Activated CD8-positive, alpha-beta memory T cell treated with anti-CD3 and anti-CD28 coated beads for 36 hours (primary cell): ENCODE data around the gene UFC1. TPM values are rescaled to one million over a fixed set of nuclear protein-coding genes. Genes with fewer than 3 reads are reported as not detected.

Experiments used
- CTCF ChIA-PET: fragments of 350-600 bp; sonication (Branson Sonifier 250); formaldehyde crosslinking; loops from one replicate; lab custom pipeline; 2021; ENCODE audit warnings: antibody characterized with exemption; lab: Charles Lee
- POLR2A ChIA-PET: fragments of 350-600 bp; sonication (Branson Sonifier 250); formaldehyde crosslinking; loops from one replicate; lab custom pipeline; 2021; ENCODE audit warnings: antibody characterized with exemption; lab: Charles Lee
- total RNA-seq, 2 experiments: library from RNA; stranded (reverse); gene quantifications; one replicate each; pipeline ENCODE4 v1.2.3, GENCODE V29; 2021

The UFC1 gene
- total RNA-seq, 2 experiments from 2014 or later, result 99.0 to 99.9 TPM

DNA sequence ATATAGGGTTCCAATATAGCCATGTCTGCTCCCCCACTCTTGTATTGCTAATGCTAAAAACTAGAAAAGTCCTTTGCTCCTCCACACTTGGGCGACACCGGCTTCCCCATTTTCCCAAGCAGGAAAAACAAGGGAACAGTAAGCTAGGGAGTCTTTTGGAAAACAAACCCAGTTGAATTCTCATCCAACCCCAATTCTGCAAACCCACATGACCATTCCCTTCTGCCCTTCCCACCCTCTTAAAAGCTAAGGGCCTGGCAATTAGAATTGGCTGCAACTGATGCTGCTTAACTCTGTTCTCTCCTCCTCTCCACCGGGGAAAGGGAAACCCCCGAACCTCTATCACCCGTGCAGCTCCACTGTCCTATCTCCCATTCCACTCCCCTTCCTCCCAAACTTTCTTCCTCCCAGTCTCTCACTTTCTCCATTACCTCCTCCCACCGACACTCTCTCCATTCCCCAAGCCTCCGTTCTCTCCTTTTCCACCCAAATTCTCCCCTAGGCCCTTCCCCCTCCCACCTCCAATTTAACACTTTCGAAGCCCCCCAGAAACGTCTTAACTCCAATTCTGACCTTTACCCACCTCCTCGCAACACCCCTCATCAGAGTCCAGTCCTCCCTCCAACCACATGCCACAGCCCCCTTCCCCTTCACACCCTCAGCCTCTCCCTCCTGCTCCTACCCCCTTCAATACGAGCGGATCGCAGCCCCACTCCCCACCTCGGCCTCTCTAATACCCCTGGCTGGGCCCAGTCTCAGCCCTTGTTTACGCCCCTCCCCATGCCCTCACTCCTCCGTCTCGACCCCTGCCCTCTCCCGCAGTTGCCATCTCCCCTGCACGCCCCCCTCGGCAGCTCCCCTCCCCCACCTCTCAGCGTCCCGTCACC, 22.0 kb upstream of the UFC1 start:
- ChIA-PET CTCF (interaction anchor here (0.9 to 2.2 kb wide), 6 partner anchors 10 to 352 kb away, joined by 3 to 7 read pairs (median 5); partner anchors contain the start of genes PPOX and USF1), POLR2A (interaction anchor here (0.5 to 2.6 kb wide), 4 partner anchors 13 to 102 kb away, joined by 4 to 23 read pairs (median 4); partner anchors contain the start of genes NIT1, PFDN2 and TSTD1)

DNA sequence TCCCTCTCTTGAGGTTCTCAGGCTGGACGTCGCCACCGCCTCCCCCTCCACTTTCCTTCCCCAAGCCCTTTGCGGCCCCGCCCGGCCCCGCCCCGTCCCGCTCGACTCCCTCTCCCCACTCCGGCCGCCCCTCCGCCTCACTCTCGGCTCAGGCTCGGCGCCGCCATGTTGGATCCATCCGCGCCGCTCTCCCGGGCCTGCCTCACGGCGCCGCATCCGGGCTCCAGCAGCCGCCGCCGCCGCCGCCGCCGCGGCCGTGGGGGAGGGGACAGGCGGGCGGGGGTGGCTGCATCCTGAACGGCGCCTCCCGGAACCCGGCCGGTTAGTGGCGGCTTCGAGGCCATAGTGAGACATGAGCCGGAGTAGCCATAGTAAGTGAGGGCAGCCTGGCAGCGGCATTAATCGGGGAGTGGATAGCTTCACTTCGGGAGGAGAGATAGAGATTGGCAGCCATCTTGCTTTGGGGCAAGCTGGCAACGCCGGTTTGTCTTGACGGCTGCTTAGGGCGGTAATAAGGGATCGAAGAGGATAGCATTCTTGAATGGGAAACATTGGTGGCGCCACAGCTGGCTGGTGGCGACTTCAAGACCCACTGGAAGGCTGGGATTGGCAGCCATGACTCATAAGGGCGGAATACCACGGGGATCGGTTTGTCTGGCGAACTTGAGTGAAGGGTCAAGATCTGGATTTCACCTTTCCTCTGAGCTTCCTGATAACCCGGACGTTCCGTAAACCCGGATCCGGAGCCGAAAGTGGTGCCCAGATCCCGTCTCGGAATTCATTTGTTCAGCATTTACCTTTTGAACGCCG, 21.2 kb upstream of the UFC1 start, which contains the start of gene DEDD:
Gene DEDD (minus strand): TSS at position 258 of the 810 bp plus-strand sequence. CDS start 8,205 bp downstream, outside the sequence.
- CTCF ChIA-PET, result interaction anchor here (0.6 to 2.2 kb wide), 9 partner anchors 11 to 353 kb away, joined by 3 to 7 read pairs (median 4); partner anchors contain the start of genes PPOX and USF1
- POLR2A ChIA-PET, result interaction anchor here (0.5 to 2.6 kb wide), 6 partner anchors 13 to 102 kb away, joined by 3 to 23 read pairs (median 4); partner anchors contain the start of genes ARHGAP30, NIT1, PFDN2 and TSTD1

DNA sequence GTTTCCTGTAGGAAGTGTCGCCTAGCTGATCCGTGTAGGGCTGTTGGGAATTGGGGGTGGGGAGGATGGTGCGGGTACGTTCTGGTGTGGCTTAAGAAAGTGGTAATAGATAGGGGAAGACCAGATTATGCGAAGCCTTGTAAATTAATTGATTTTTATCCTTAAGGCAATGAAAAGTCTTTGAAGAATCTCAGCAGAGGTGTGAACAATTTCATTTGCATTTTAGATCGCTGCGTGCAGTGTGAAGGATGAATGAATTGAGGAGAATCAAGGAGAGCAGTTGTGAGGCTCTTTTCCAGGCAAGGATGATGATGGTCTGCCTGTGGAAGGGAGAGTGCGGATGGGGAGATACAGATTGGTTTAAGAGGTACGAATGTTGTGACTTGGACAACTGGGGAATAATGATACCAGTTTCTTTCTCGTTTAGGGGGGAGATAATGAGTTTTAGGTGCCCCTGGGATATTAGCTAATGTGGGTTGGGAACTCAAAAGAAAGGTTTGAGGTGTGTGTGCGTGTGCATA, 20.5 kb upstream of the UFC1 start:
- ChIA-PET POLR2A (interaction anchor here (0.6 to 2.6 kb wide), 5 partner anchors 14 to 95 kb away, joined by 3 to 23 read pairs (median 4); partner anchors contain the start of genes ARHGAP30, NIT1, PFDN2 and TSTD1), CTCF (interaction anchor here (0.6 to 2.2 kb wide), 10 partner anchors 12 to 353 kb away, joined by 3 to 7 read pairs (median 4); partner anchors contain the start of genes ARHGAP30, PPOX and USF1)

DNA sequence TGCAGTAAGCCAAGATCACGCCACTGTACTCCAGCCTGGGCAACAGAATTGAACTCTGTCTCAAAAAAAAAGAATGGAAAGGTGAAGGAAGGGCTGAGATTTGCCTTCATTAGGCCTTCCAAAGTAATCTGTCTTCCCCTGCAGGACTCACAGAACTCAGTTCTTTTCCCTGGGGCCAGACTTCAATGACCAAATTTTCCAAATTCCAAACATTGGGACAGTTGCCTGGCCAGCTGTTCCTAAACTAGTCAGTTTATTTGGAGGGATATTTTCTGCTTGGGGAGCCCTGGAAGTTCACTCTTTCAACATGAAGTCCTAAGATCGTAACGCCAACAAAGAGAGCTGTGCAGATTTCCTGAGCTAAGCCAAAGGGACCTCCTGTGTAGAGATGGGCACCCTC, 15.9 kb upstream of the UFC1 start:
- ChIA-PET POLR2A (no interaction called here), CTCF (interaction anchor here (1.7 to 2.4 kb wide), 2 partner anchors 9 to 141 kb away, joined by 4 to 5 read pairs; no protein-coding TSS in a partner anchor)

- POLR2A ChIA-PET, result no interaction called here
- CTCF ChIA-PET, result interaction anchor here (1.3 to 2.4 kb wide), 3 partner anchors 9 to 141 kb away, joined by 4 to 5 read pairs (median 5); no protein-coding TSS in a partner anchor
Measured at GRCh38 chr1:161138431-161138830, 15.3 kb upstream of the UFC1 start.

DNA sequence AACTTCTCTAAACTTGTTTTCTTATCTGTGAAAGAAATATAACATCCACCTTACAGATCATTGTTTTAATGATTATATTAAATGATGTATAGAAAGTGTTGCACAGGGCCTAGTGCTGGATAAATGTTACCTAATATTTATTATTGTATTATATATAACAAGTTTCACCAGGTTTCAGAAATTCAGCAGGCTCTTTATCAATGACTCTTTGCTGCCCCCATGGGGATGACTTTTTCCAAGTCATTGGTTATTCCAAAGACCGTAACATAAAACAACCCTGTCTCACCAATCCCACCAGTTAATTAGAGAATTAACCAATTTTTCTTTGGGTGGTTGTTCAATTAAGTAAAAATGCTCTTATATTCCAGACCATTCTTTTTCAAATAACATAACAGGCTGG, 14.0 kb upstream of the UFC1 start:
- POLR2A ChIA-PET, result no interaction called here

DNA sequence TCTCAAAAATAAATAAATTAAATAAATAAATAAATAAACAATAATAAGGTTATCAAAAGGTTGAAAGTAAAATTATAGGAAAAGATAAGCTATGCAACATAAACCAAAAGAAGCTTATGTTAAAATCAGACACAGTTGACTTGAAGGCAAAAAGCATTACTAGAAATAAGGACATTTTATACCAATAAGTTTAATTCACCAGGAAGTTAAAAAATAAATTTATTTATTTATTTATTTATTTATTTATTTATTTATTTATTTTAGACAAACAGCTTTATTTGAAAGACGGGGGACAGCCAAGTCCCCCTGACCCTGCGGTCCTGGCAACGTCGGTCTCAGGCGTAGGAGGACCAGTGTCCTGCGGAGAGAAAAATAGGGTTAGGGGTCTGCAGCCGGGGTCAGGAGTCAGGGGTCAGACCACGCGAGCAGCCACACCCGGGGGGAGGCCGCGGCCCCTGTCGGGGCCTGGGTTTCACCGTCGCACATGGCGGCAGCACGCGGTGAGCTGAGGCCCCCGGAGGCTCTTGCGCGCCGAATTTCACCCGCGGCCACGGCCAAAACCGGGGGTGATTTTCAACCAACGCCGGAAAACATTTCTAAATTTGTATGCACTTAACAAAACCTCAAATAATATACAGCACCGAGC, 12.9 kb upstream of the UFC1 start:
- ChIA-PET CTCF (interaction anchor here (1.1 to 1.7 kb wide), 3 partner anchors 19 to 33 kb away, joined by 3 to 5 read pairs (median 4); partner anchors contain the start of gene PPOX), POLR2A (interaction anchor here (1.0 kb wide), 1 partner anchor 24 kb away, joined by 3 read pairs; no protein-coding TSS in a partner anchor)

More for the DNA sequence above, 14.0 kb upstream of the UFC1 start:
- CTCF ChIA-PET, result interaction anchor here (1.3 to 1.7 kb wide), 4 partner anchors 12 to 42 kb away, joined by 3 to 5 read pairs (median 5); partner anchors contain the start of gene PPOX

GRCh38 chr1:161145832-161146231, 7.9 kb upstream of the UFC1 start:
- ChIA-PET CTCF (interaction anchor here (0.6 kb wide), 2 partner anchors 147 to 148 kb away, joined by 3 read pairs; no protein-coding TSS in a partner anchor), POLR2A (interaction anchor here (0.7 kb wide), 1 partner anchor 18 kb away, joined by 4 read pairs; no protein-coding TSS in a partner anchor)

GRCh38 chr1:161153176-161153575, 602 bp upstream of the UFC1 start:
- POLR2A ChIA-PET, result interaction anchor here (0.5 to 3.0 kb wide), 5 partner anchors 13 to 73 kb away, joined by 3 to 21 read pairs (median 6); partner anchors contain the start of genes B4GALT3, NIT1, PFDN2 and PPOX
- CTCF ChIA-PET, result interaction anchor here (0.7 to 1.1 kb wide), 3 partner anchors 16 to 135 kb away, joined by 3 to 5 read pairs (median 3); partner anchors contain the start of gene TOMM40L

GRCh38 chr1:161157867-161158266, 4.1 kb downstream of the UFC1 start:
- POLR2A ChIA-PET, result interaction anchor here (0.5 to 1.1 kb wide), 3 partner anchors 8 to 231 kb away, joined by 4 read pairs; partner anchors contain the start of genes PPOX and TOMM40L

DNA sequence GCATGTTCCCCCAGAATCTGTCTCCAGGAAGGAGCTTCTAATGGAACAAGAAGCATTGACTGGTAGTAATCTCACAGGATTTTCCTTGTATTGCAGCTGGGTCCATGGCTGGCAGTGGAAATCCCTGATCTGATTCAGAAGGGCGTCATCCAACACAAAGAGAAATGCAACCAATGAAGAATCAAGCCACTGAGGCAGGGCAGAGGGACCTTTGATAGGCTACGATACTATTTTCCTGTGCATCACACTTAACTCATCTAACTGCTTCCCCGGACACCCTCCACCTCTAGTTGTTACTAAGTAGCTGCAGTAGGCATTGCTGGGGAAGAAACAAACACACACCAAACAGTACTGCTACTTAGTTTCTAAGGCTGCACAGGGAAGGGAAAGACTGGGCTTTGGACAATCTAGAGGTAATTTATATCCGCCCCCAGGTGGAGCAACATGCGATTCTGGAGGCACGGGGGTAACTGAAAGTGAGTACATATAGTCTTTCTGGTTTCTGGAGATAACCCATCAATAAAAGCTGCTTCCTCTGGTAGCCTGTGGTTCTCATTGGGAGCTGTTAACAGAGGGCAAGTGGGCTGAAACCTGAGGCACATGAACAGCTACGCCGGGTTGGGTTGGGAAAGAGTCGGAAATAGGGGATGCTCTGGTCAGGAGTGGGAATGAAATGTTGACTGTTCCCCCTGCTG, 4.7 kb downstream of the UFC1 start:
- ChIA-PET POLR2A (interaction anchor here (0.5 to 0.7 kb wide), 2 partner anchors 67 to 230 kb away, joined by 4 read pairs; partner anchors contain the start of gene TOMM40L), CTCF (interaction anchor here (0.6 to 1.5 kb wide), 5 partner anchors 8 to 87 kb away, joined by 3 to 4 read pairs (median 4); partner anchors contain the start of gene PPOX)

More at GRCh38 chr1:161157867-161158266, 4.1 kb downstream of the UFC1 start:
- CTCF ChIA-PET, result interaction anchor here (0.6 to 1.5 kb wide), 4 partner anchors 8 to 86 kb away, joined by 3 to 4 read pairs (median 4); partner anchors contain the start of gene PPOX

DNA sequence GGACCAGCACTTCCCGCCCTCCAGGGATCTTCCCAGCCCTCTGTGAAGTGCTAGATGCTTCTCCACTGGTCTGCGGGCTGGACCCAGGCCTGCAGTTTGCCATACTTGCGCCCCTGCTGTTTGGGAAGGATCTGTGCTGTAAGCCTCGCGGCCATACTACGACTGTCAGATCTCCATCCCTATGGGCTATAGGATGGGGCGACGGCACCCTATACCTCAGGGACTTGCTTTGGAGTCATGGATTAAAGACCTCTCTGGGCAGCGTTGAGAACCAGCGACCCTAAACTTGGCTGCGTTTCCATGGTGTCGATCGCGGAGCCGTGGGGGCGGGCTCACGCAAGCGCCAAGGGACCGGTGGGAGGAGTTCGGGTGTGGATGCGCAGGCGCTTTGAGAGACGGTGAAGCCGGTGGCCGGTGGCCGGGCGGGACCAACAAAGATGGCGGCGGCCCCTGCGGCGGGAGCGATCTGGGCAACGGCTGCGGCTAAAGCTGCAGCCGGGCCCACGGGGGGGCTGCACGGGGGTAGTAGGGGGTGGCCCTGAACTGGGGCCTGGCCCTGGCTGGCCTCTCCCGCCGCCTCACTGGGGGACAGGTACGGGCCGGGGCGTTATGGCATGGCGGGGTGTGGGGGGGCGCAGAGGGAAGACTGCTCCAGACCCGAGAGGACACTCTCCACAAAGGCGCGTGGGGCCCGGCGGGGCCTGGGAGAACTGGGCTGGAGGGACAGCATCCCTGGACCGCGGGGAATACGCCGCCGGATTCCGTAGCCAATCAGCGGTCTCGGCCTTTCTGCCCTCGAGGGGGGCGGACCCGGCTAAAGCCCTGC, 5.5 kb downstream of the UFC1 start, which contains the start of gene USP21:
Gene USP21 (plus strand): TSS at position 414 of the 826 bp plus-strand sequence. CDS start 1,141 bp downstream, outside the sequence.
- CTCF ChIA-PET, result interaction anchor here (1.5 kb wide), 1 partner anchor 10 kb away, joined by 4 read pairs; no protein-coding TSS in a partner anchor
- POLR2A ChIA-PET, result no interaction called here

- POLR2A ChIA-PET, result no interaction called here
- CTCF ChIA-PET, result interaction anchor here (1.5 kb wide), 1 partner anchor 9 kb away, joined by 4 read pairs; no protein-coding TSS in a partner anchor
Measured at GRCh38 chr1:161159913-161160243, 6.1 kb downstream of the UFC1 start.

DNA sequence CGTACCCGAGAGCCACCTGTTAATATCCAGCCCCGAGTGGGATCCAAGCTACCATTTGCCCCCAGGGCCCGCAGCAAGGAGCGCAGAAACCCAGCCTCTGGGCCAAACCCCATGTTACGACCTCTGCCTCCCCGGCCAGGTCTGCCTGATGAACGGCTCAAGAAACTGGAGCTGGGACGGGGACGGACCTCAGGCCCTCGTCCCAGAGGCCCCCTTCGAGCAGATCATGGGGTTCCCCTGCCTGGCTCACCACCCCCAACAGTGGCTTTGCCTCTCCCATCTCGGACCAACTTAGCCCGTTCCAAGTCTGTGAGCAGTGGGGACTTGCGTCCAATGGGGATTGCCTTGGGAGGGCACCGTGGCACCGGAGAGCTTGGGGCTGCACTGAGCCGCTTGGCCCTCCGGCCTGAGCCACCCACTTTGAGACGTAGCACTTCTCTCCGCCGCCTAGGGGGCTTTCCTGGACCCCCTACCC, 6.9 kb downstream of the UFC1 start:
- ChIA-PET CTCF (interaction anchor here (0.6 kb wide), 1 partner anchor 223 kb away, joined by 3 read pairs; no protein-coding TSS in a partner anchor), POLR2A (interaction anchor here (0.6 kb wide), 1 partner anchor 69 kb away, joined by 7 read pairs; no protein-coding TSS in a partner anchor)

DNA sequence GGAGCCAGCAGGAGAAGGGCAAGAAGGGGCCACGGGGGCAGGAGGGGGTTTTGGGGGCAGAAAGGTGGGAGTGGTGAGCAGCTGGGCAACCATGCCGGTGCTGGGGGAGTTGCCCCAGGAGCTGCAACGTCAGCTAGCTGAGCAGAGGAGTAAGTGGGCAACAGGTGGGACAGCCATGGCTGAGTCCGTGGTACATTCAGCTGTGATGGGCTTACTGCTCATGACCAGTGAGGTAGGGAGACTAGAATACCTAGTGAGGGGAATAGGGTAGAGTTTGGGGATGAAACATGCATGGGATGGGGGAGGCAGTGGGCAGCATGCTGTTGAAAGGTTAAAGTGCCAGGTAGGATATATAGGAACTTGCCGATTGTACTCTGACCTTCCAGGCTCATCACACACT, 7.9 kb downstream of the UFC1 start:
- POLR2A ChIA-PET, result interaction anchor here (0.6 kb wide), 2 partner anchors 24 to 68 kb away, joined by 6 to 7 read pairs; no protein-coding TSS in a partner anchor
- CTCF ChIA-PET, result interaction anchor here (1.7 kb wide), 1 partner anchor 10 kb away, joined by 4 read pairs; no protein-coding TSS in a partner anchor
